Heart right ventricle (tissue), 16 donors: ENCODE data around the gene DNAJB6. TPM values are rescaled to one million over a fixed set of nuclear protein-coding genes. Genes with fewer than 3 reads are reported as not detected.

ENCODE experiments used
- ATAC-seq, 8 donors: fragments of 200-7000 bp; cut with Tn5 transposase; one replicate each; pipeline ENCODE4 v1.9.1; 2020; ENCODE audit warnings: mild to moderate bottlenecking in 8 of 8, moderate library complexity in 8 of 8, moderate number of reproducible peaks in 1 of 8
- DNase-seq, 2 donors: peaks; one replicate each; pipeline ENCODE4 v3.0.0-alpha.2; 2020
- H3K27ac ChIP-seq, 10 donors: fragments of 200-600 bp; sonication (generic) in 2 of 10; one replicate each; pipeline versions ENCODE4 v1.5.0 to v1.8.0; 2020 to 2022; ENCODE audit warnings: mild to moderate bottlenecking in 3 of 10
- H3K27me3 ChIP-seq, 7 donors: fragments of 200-600 bp; one replicate each; pipeline ENCODE4 v1.8.0; 2021 to 2022; ENCODE audit warnings: mild to moderate bottlenecking in 2 of 7
- H3K36me3 ChIP-seq, 9 donors: fragments of 200-600 bp; sonication (generic) in 1 of 9; one replicate each; pipeline versions ENCODE4 v1.5.0 to v1.8.0; 2020 to 2022; ENCODE audit warnings: mild to moderate bottlenecking in 2 of 9
- H3K4me1 ChIP-seq, 9 donors: fragments of 200-600 bp; sonication (generic) in 1 of 9; one replicate each; pipeline versions ENCODE4 v1.5.0 to v1.8.0; 2020 to 2022; ENCODE audit warnings: mild to moderate bottlenecking in 4 of 9
- H3K4me3 ChIP-seq, 10 donors: fragments of 200-600 bp; sonication (generic) in 2 of 10; one replicate each; pipeline versions ENCODE4 v1.5.0 to v1.8.0; 2020 to 2022; ENCODE audit warnings: mild to moderate bottlenecking in 7 of 10, moderate library complexity in 2 of 10
- H3K9me3 ChIP-seq, 11 donors: fragments of 200-600 bp in 10 of 11; sonication (generic) in 2 of 11; one replicate each; pipeline versions ENCODE4 v1.5.0 to v1.8.0; 2013 to 2022; ENCODE audit warnings: mild to moderate bottlenecking in 2 of 11, control low read depth in 1 of 11, moderate library complexity in 1 of 11
- CTCF ChIP-seq, 9 donors: fragments of 200-600 bp; sonication (generic) in 2 of 9; IDR thresholded peaks; one replicate each; pipeline versions ENCODE4 v1.5.0 to v1.8.0; 2021 to 2022; ENCODE audit warnings: antibody characterized with exemption in 9 of 9, mild to moderate bottlenecking in 5 of 9, moderate library complexity in 1 of 9
- WGBS, 2 donors: extraction: QIAGEN DNeasy Blood & Tissue Kit; methylation state at CpG; one replicate each; pipeline ENCODE4 v1.1.7; 2013; ENCODE audit warnings: inconsistent platforms in 1 of 2; 5-methylcytosine and 5-hydroxymethylcytosine counted together
- intact Hi-C, 10 donors: fragments of 100-400 bp; cut with DNase I; formaldehyde crosslinking; loops; one replicate each; pipeline versions ENCODE4 v1.11.1 to v1.14.2; 2022
- polyA plus RNA-seq, 2 donors: library from polyadenylated mRNA; stranded (reverse); fragments of 200-250 nt; gene quantifications; one replicate each; pipeline ENCODE4 v1.2.3, GENCODE V29; 2013
- total RNA-seq, 10 donors: library from RNA; stranded (reverse); fragmentation: NEBNext Ultra II Directional in 3 of 10; extraction: Animal tissue kit (Norgen Biotek cat#: 25700) in 3 of 10; gene quantifications; one replicate each; pipeline versions ENCODE4 v1.2.1 to v1.2.4, GENCODE V29; 2021 to 2023
- donor health status: Arrhythmogenic right ventricular cardiomyopathy.
- donor health status: ischemic (EF 13 %, LVEDD 7.1; RV severe dilation, severe dysfunction).
- donor health status: healthy with polysubstance abuse.
- donor health status: DM: no; HTN: yes; CAD: no.
- donor health status: DM: no; HTN: no; CAD: no.
- donor health status: ischemic (EF 25% LVEDD 6.9; RV normal size, moderate dysfunction).
- donor health status: ischemic (EF 25% LVEDD 5.7; RV mildly dilated, moderate dysfunction).
- donor health status: healthy.
- donor health status: DM: yes; HTN: yes; CAD: no.
- donor health status: Ischemic cardiomyopathy.
- donor health status: ischemic (EF 35%, LVEDD 5.7; RV mildly dilated, moderate dysfunction).
- donor health status: nonischemic (EF 11% LVEDD 7.7; RV severe dilation, severe dysfunction).
- donor health status: DM: yes; HTN: yes; CAD: no.
- donor health status: PGD.
- donor health status: ischemic (EF 29% LVEDD 5.4; RV normal size, mild dysfunction).
- donor health status: nonischemic (EF 23%, LVEDD 6.1; RV moderate dilation, normal function).

The DNAJB6 gene
- total and polyA plus RNA-seq, 12 donors: 114 to 200 (median 183) TPM

- 16% methylated on average over 17 of the region's 17 CpGs for WGBS, 2 donors
- no peak for DNase-seq
- intact Hi-C loops: loop anchor here (2.0 to 10.0 kb wide), 9 partner anchors 440 to 975 kb away; no protein-coding TSS in a partner anchor
- no peak for TF ChIP-seq CTCF (IDR thresholded peaks at IDR 0.05)
- Histone ChIP-seq H3K4me3 (peak overlapping the region in 6 of 10 donors; percentile 22 to 42 (median 24)), H3K27me3 (no peaks in the 10 kb centered on the region), H3K36me3 (no peaks in the 10 kb centered on the region), H3K9me3 (no peaks in the 10 kb centered on the region), H3K27ac (no peak overlapping the region), H3K4me1 (peaks cover 0 to 11% (median 8%) of the 10 kb centered on the region in 9 donors)
- ATAC-seq: peak in 7 of 8 donors; percentile 52 to 68 (median 60)
Observed at GRCh38 chr7:157432541-157432956, 95.7 kb downstream of the DNAJB6 start.

GRCh38 chr7:157432957-157433576 is 96.3 kb downstream of the DNAJB6 start:
- ATAC-seq (peak in 7 of 8 donors; percentile 18 to 66 (median 56)), DNase-seq (peak in 1 of 2 donors; percentile 37)
- TF ChIP-seq CTCF (IDR thresholded peaks at IDR 0.05): peak; percentile 45 to 75 (median 69)
- WGBS, 2 donors: 28 to 29% methylated on average over 18 of the region's 18 CpGs
- H3K27ac ChIP-seq: no peak overlapping the region
- H3K4me1 ChIP-seq: peaks cover 0 to 11% (median 8%) of the 10 kb centered on the region in 9 donors
- no peaks in the 10 kb centered on the region for H3K27me3 ChIP-seq
- H3K36me3 ChIP-seq: no peaks in the 10 kb centered on the region
- peak overlapping the region in 6 of 10 donors; percentile 22 to 42 (median 24) for H3K4me3 ChIP-seq
- intact Hi-C loops: loop anchor here (2.0 to 10.0 kb wide), 9 partner anchors 439 to 974 kb away; no protein-coding TSS in a partner anchor
- no peaks in the 10 kb centered on the region for H3K9me3 ChIP-seq

- intact Hi-C loops: loop anchor here (2.0 to 10.0 kb wide), 9 partner anchors 439 to 974 kb away; no protein-coding TSS in a partner anchor
- no peak overlapping the region for H3K4me3 ChIP-seq
- DNase-seq: peak in 1 of 2 donors; percentile 0
Observed at GRCh38 chr7:157433628-157434027, 96.8 kb downstream of the DNAJB6 start.

GRCh38 chr7:157434231-157434630 is 97.4 kb downstream of the DNAJB6 start:
- Histone ChIP-seq H3K4me1 (peaks cover 0 to 11% (median 8%) of the 10 kb centered on the region in 9 donors), H3K9me3 (no peaks in the 10 kb centered on the region), H3K4me3 (no peak overlapping the region), H3K27me3 (no peaks in the 10 kb centered on the region), H3K36me3 (no peaks in the 10 kb centered on the region), H3K27ac (no peak overlapping the region)
- no peak for TF ChIP-seq CTCF (IDR thresholded peaks at IDR 0.05)
- WGBS, 2 donors: 92% methylated on average over 15 of the region's 15 CpGs
- intact Hi-C loops: loop anchor here in 9 of 10 donors (5.0 to 10.0 kb wide), 7 partner anchors 438 to 973 kb away; no protein-coding TSS in a partner anchor
- ATAC-seq (no peak), DNase-seq (no peak)

More at GRCh38 chr7:157433628-157434027, 96.8 kb downstream of the DNAJB6 start:
- Histone ChIP-seq H3K36me3 (no peaks in the 10 kb centered on the region), H3K9me3 (no peaks in the 10 kb centered on the region), H3K27ac (no peak overlapping the region), H3K27me3 (no peaks in the 10 kb centered on the region), H3K4me1 (peaks cover 0 to 11% (median 8%) of the 10 kb centered on the region in 9 donors)
- ATAC-seq: no peak
- 81 to 84% methylated on average over 12 of the region's 12 CpGs for WGBS, 2 donors
- TF ChIP-seq CTCF (IDR thresholded peaks at IDR 0.05): no peak
